Activated CD4-positive, alpha-beta memory T cell treated with anti-CD3 and anti-CD28 coated beads, Interleukin-2, amount 10 ng/mL, durations not matched to agents 7 days and 5 days (primary cell): Measurements from ENCODE around the gene DDX54. TPM values are rescaled to one million over a fixed set of nuclear protein-coding genes. Genes with fewer than 3 reads are reported as not detected.

Source experiments
- CTCF ChIA-PET: fragments of 350-600 bp; sonication (Branson Sonifier 250); formaldehyde crosslinking; loops from one replicate; lab custom pipeline; 2021; ENCODE audit warnings: antibody characterized with exemption, inconsistent platforms; lab: Charles Lee
- POLR2A ChIA-PET: fragments of 350-600 bp; sonication (Branson Sonifier 250); formaldehyde crosslinking; loops from one replicate; lab custom pipeline; 2021; ENCODE audit warnings: antibody characterized with exemption; lab: Charles Lee
- DNase-seq: peaks from one replicate; pipeline ENCODE4 v3.0.0-alpha.2; 2020
- H3K27ac Mint-ChIP-seq: one replicate; pipeline ENCODE4 v1.8.0; 2021; ENCODE audit warnings: mild to moderate bottlenecking, mixed read lengths
- H3K27me3 Mint-ChIP-seq: one replicate; pipeline ENCODE4 v1.8.0; 2021; ENCODE audit warnings: mixed read lengths
- H3K36me3 Mint-ChIP-seq: one replicate; pipeline ENCODE4 v1.8.0; 2021; ENCODE audit warnings: low read depth, mixed read lengths
- H3K4me1 Mint-ChIP-seq: one replicate; pipeline ENCODE4 v1.8.0; 2021; ENCODE audit warnings: mixed read lengths
- H3K4me3 Mint-ChIP-seq: one replicate; pipeline ENCODE4 v1.8.0; 2021; ENCODE audit warnings: mild to moderate bottlenecking, mixed read lengths
- H3K9me3 Mint-ChIP-seq: one replicate; pipeline ENCODE4 v1.8.0; 2021; ENCODE audit warnings: mixed read lengths
- total RNA-seq, 2 experiments: library from RNA; stranded (reverse); gene quantifications; one replicate each; pipeline ENCODE4 v1.2.3, GENCODE V29; 2021

The DDX54 gene
- total RNA-seq, 2 experiments from 2014 or later: 55.6 to 57.6 TPM

- no peak for DNase-seq
- H3K36me3 Mint-ChIP-seq: no peaks in the 10 kb centered on the region
- no peaks in the 10 kb centered on the region for H3K9me3 Mint-ChIP-seq
- H3K4me1 Mint-ChIP-seq: peaks cover 2% of the 10 kb centered on the region
- CTCF ChIA-PET: interaction anchor here (1.1 kb wide), 1 partner anchor 65 kb away, joined by 3 read pairs; no protein-coding TSS in a partner anchor
- H3K27ac Mint-ChIP-seq: no peak overlapping the region
- H3K4me3 Mint-ChIP-seq: no peak overlapping the region
- POLR2A ChIA-PET: no interaction called here
- H3K27me3 Mint-ChIP-seq: no peaks in the 10 kb centered on the region
Measured at GRCh38 chr12:113113397-113113796, 71.9 kb downstream of the DDX54 start.

GRCh38 chr12:113112043-113112899 is 73.0 kb downstream of the DDX54 start:
- H3K4me3 Mint-ChIP-seq: no peak overlapping the region
- CTCF ChIA-PET: no interaction called here
- H3K27ac Mint-ChIP-seq: no peak overlapping the region
- no peaks in the 10 kb centered on the region for H3K36me3 Mint-ChIP-seq
- no peak for DNase-seq
- POLR2A ChIA-PET: no interaction called here
- H3K27me3 Mint-ChIP-seq: no peaks in the 10 kb centered on the region
- H3K4me1 Mint-ChIP-seq: peaks cover 2% of the 10 kb centered on the region
- H3K9me3 Mint-ChIP-seq: no peaks in the 10 kb centered on the region

GRCh38 chr12:113111247-113111646 is 74.0 kb downstream of the DDX54 start:
- Mint-ChIP-seq H3K4me1 (peaks cover 2% of the 10 kb centered on the region), H3K27me3 (no peaks in the 10 kb centered on the region), H3K27ac (no peak overlapping the region), H3K36me3 (no peaks in the 10 kb centered on the region), H3K4me3 (no peak overlapping the region), H3K9me3 (no peaks in the 10 kb centered on the region)
- ChIA-PET POLR2A (no interaction called here), CTCF (no interaction called here)
- no peak for DNase-seq

GRCh38 chr12:113109872-113110599 is 75.2 kb downstream of the DDX54 start:
- H3K36me3 Mint-ChIP-seq: no peaks in the 10 kb centered on the region
- H3K27me3 Mint-ChIP-seq: peaks cover 1% of the 10 kb centered on the region
- ChIA-PET CTCF (interaction anchor here (1.5 kb wide), 1 partner anchor 65 kb away, joined by 4 read pairs; no protein-coding TSS in a partner anchor), POLR2A (no interaction called here)
- H3K27ac Mint-ChIP-seq: no peak overlapping the region
- DNase-seq: no peak
- no peak overlapping the region for H3K4me3 Mint-ChIP-seq
- peaks cover 2% of the 10 kb centered on the region for H3K4me1 Mint-ChIP-seq
- H3K9me3 Mint-ChIP-seq: no peaks in the 10 kb centered on the region

GRCh38 chr12:113109360-113109759 is 75.9 kb downstream of the DDX54 start:
- no peaks in the 10 kb centered on the region for H3K36me3 Mint-ChIP-seq
- peaks cover 3% of the 10 kb centered on the region for H3K27me3 Mint-ChIP-seq
- POLR2A ChIA-PET: no interaction called here
- no peak for DNase-seq
- H3K9me3 Mint-ChIP-seq: no peaks in the 10 kb centered on the region
- H3K27ac Mint-ChIP-seq: no peak overlapping the region
- no peak overlapping the region for H3K4me3 Mint-ChIP-seq
- peaks cover 4% of the 10 kb centered on the region for H3K4me1 Mint-ChIP-seq
- CTCF ChIA-PET: interaction anchor here (1.5 kb wide), 1 partner anchor 65 kb away, joined by 4 read pairs; no protein-coding TSS in a partner anchor

- H3K27ac Mint-ChIP-seq: no peak overlapping the region
- CTCF ChIA-PET: interaction anchor here (1.3 kb wide), 1 partner anchor 63 kb away, joined by 4 read pairs; no protein-coding TSS in a partner anchor
- no peak overlapping the region for H3K4me3 Mint-ChIP-seq
- H3K9me3 Mint-ChIP-seq: no peaks in the 10 kb centered on the region
- H3K4me1 Mint-ChIP-seq: peaks cover 12% of the 10 kb centered on the region
- no peak for DNase-seq
- H3K36me3 Mint-ChIP-seq: no peaks in the 10 kb centered on the region
- POLR2A ChIA-PET: no interaction called here
- H3K27me3 Mint-ChIP-seq: peaks cover 7% of the 10 kb centered on the region
Measured at GRCh38 chr12:113108308-113108707, 77.0 kb downstream of the DDX54 start.

Other genes starting within 250 kb of the DDX54 start
- gene OAS3, start 247.0 kb downstream of the DDX54 start, total RNA-seq: 100 to 1,000 TPM; 260 to 265 TPM
- 100 to 1,000 TPM; 327 to 331 TPM for gene OAS2, start 207.0 kb downstream of the DDX54 start, total RNA-seq
- gene DTX1, start 128.7 kb downstream of the DDX54 start, total RNA-seq: under 1 TPM in 1 of 2 experiments, not detected in 1; 0.18 TPM
- gene RASAL1, start 49.7 kb downstream of the DDX54 start, total RNA-seq: under 1 TPM; 0.10 to 0.35 TPM
- under 1 TPM; 0.23 to 0.28 TPM for gene CFAP73, start 35.8 kb downstream of the DDX54 start, total RNA-seq
- gene RITA1, start 243 bp upstream of the DDX54 start, total RNA-seq: 10 to 100 TPM; 14.7 to 16.9 TPM
- 10 to 100 TPM; 18.3 to 19.2 TPM for gene TPCN1, start 36.0 kb upstream of the DDX54 start, total RNA-seq
- 10 to 100 TPM; 20.2 to 20.8 TPM for gene SLC8B1, start 149.6 kb upstream of the DDX54 start, total RNA-seq
- gene PLBD2, start 173.1 kb upstream of the DDX54 start, total RNA-seq: 10 to 100 TPM in 1 of 2 experiments, 1 to 10 TPM in 1; 9.9 to 10.9 TPM
- gene SDS, start 218.4 kb upstream of the DDX54 start, total RNA-seq: not detected
- gene SDSL, start 236.9 kb upstream of the DDX54 start, total RNA-seq: not detected